RWPE2 (cell line): ENCODE results near the gene SH3RF2.

Experiments
- ATAC-seq: fragments of 200-7000 bp; cut with Tn5 transposase; 3 replicates; pipeline ENCODE4 v1.9.1; 2021; ENCODE audit warnings: low read depth
- DNase-seq: peaks from one replicate; pipeline ENCODE4 v3.0.0-alpha.2; 2020; ENCODE audit warnings: low spot score
- H3K27ac ChIP-seq: fragments of 450-650 bp; 2 replicates; pipeline ENCODE4 v1.5.1; 2017; ENCODE audit warnings: mild to moderate bottlenecking; ENCODE audit not compliant: poor library complexity, severe bottlenecking
- H3K27me3 ChIP-seq: fragments of 250-450 bp; sonication (Bioruptor Pico); 2 replicates; pipeline ENCODE4 v1.5.1; 2021; ENCODE audit warnings: mild to moderate bottlenecking, moderate library complexity; ENCODE audit not compliant: insufficient read depth, poor library complexity, severe bottlenecking
- H3K36me3 ChIP-seq: fragments of 250-450 bp; sonication (Bioruptor Pico); 2 replicates; pipeline ENCODE4 v1.5.1; 2020; ENCODE audit warnings: low read depth, mild to moderate bottlenecking, moderate library complexity
- H3K4me1 ChIP-seq: fragments of 250-450 bp; sonication (Bioruptor Pico); 2 replicates; pipeline ENCODE4 v1.5.1; 2021; ENCODE audit warnings: mild to moderate bottlenecking, moderate library complexity; ENCODE audit not compliant: insufficient read depth, poor library complexity, severe bottlenecking
- H3K4me3 ChIP-seq: fragments of 250-450 bp; sonication (Bioruptor Pico); 2 replicates; pipeline ENCODE4 v1.5.1; 2021; ENCODE audit warnings: mild to moderate bottlenecking, moderate library complexity; ENCODE audit not compliant: severe bottlenecking
- H3K9me3 ChIP-seq: fragments of 250-450 bp; sonication (Bioruptor Pico); 2 replicates; pipeline ENCODE4 v1.5.1; 2021; ENCODE audit warnings: mild to moderate bottlenecking, moderate library complexity; ENCODE audit not compliant: severe bottlenecking
- CTCF ChIP-seq: fragments of 450-650 bp; IDR thresholded peaks from one replicate; pipeline ENCODE4 v1.5.1; 2017; ENCODE audit warnings: mild to moderate bottlenecking, moderate library complexity; ENCODE audit not compliant: poor library complexity, severe bottlenecking

SH3RF2 gene

GRCh38 chr5:145945620-145946111 is 9.3 kb downstream of the SH3RF2 start:
- H3K4me3 ChIP-seq: no peak overlapping the region

DNA sequence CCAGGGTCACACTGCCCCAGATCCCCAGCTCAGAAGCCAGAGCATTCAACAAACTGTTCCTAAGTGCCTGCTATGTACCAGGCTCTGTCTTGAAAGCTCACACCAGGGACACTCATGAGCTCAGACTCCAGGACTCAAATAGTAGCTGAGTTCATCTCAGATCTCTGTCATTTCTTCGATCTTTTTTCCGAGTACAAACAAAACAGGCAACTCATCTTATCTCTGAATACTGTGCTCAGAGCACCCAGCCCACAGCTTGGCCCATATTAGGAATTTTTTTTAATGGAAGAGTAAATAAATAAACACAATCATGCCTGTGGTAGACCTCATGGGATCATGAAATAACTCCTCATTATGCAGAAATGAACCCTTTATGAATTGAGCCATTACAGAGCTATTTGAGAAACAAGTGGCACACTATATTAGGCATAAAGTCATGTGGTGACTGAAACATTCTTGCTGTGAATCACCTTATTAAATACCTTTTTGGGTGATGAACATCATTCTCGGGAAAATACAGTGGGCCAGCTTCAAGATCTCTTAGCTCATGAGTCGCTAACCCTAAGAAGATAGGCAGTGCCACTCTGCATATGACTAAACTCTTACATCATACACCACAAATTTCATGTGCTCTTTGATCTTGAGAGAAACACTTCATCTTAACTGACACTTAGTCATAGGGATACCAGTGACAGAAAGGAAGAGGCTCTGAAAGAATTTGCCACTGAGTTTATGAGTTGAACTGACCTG is 9.9 kb downstream of the SH3RF2 start:
- TF ChIP-seq CTCF: no peak
- H3K4me1 ChIP-seq: peaks cover 35% of the 10 kb centered on the region
- no peak for DNase-seq

More at GRCh38 chr5:145945620-145946111, 9.3 kb downstream of the SH3RF2 start:
- Histone ChIP-seq H3K9me3 (no peaks in the 10 kb centered on the region), H3K27ac (no peak overlapping the region), H3K4me1 (peaks cover 40% of the 10 kb centered on the region), H3K27me3 (no peaks in the 10 kb centered on the region), H3K36me3 (peaks cover 45% of the 10 kb centered on the region)
- ATAC-seq (no peak), DNase-seq (no peak)
- TF ChIP-seq CTCF: no peak

GRCh38 chr5:145947581-145947980 is 11.2 kb downstream of the SH3RF2 start:
- Histone ChIP-seq H3K27me3 (no peaks in the 10 kb centered on the region), H3K4me1 (peaks cover 31% of the 10 kb centered on the region), H3K4me3 (no peak overlapping the region), H3K36me3 (peaks cover 36% of the 10 kb centered on the region), H3K27ac (no peak overlapping the region), H3K9me3 (no peaks in the 10 kb centered on the region)
- ATAC-seq (no peak), DNase-seq (no peak)
- no peak for TF ChIP-seq CTCF

More for the DNA sequence above, 9.9 kb downstream of the SH3RF2 start:
- H3K4me3 ChIP-seq: no peak overlapping the region
- H3K27ac ChIP-seq: no peak overlapping the region
- no peaks in the 10 kb centered on the region for H3K27me3 ChIP-seq
- peaks cover 44% of the 10 kb centered on the region for H3K36me3 ChIP-seq
- peak; percentile 59 for ATAC-seq
- H3K9me3 ChIP-seq: no peaks in the 10 kb centered on the region

DNA sequence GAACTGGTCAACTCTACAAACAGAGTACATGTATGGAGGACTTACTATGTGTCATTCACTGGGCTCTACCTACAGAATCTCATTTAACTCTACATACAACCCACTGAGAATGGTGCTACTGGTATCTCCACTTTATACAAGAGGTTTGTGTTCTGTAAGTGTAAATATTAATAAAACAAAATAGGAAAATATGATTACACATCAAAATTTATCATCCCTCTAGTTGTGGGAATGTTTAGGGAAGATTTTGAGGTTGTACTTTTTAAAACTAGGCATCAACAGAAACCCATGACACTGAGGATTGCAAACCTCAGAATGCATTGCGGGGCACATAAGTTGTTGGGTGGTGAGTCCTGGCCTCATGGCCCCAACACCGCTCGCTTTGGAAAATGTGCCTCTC is 11.7 kb downstream of the SH3RF2 start:
- no peak overlapping the region for H3K27ac ChIP-seq
- peaks cover 33% of the 10 kb centered on the region for H3K36me3 ChIP-seq
- DNase-seq: no peak
- no peak for TF ChIP-seq CTCF
- no peaks in the 10 kb centered on the region for H3K27me3 ChIP-seq
- H3K4me3 ChIP-seq: no peak overlapping the region
- H3K9me3 ChIP-seq: no peaks in the 10 kb centered on the region
- peaks cover 26% of the 10 kb centered on the region for H3K4me1 ChIP-seq
- no peak for ATAC-seq

DNA sequence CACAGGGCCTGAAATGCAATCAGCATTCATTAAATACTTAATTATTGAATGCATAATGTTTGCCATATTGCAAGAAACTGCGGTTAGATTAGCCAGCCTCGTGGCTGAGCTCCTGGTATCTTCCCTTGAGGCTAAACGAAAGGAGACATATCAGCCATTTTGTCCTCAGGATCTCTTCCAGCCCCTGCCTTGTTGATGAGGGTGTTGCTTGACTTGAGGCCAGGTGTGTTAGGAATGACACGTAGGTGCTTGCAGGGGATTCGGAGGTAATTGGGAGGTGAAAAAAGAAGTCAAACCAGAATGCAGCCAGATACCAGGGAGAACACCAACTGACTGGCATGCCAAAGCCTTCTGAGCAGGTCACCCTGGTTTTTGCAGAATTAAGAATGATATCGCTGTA is 12.5 kb downstream of the SH3RF2 start:
- ATAC-seq: no peak
- no peak overlapping the region for H3K27ac ChIP-seq
- no peak for TF ChIP-seq CTCF
- peaks cover 33% of the 10 kb centered on the region for H3K36me3 ChIP-seq
- DNase-seq: no peak
- peaks cover 18% of the 10 kb centered on the region for H3K4me1 ChIP-seq
- H3K27me3 ChIP-seq: no peaks in the 10 kb centered on the region
- H3K4me3 ChIP-seq: no peak overlapping the region
- H3K9me3 ChIP-seq: no peaks in the 10 kb centered on the region
